Stomach (tissue), 9 donors: ENCODE results near the gene MPP4. TPM values are rescaled to one million over a fixed set of nuclear protein-coding genes. Genes with fewer than 3 reads are reported as not detected.

ENCODE experiments used
- DNase-seq, 2 donors: peaks; one replicate each; pipeline versions ENCODE4 v3.0.0 to v3.0.0-alpha.2; 2013 to 2019
- H3K27ac ChIP-seq, 5 donors: fragments of 200-600 bp in 4 of 5; sonication (generic) in 4 of 5; one replicate each; pipeline ENCODE4 v1.5.1; 2013 to 2019; ENCODE audit warnings: mild to moderate bottlenecking in 1 of 5, moderate library complexity in 1 of 5
- H3K27me3 ChIP-seq, 3 donors: fragments of 200-600 bp; sonication (generic); one replicate each; pipeline ENCODE4 v1.5.1; 2017 to 2019; ENCODE audit warnings: mixed run types in 1 of 3
- H3K36me3 ChIP-seq, 4 donors: fragments of 200-600 bp; sonication (generic); 1 replicate in 3 of 4; 2 replicates in 1 of 4; pipeline ENCODE4 v1.5.1; 2016 to 2019
- H3K4me1 ChIP-seq, 4 donors: fragments of 200-600 bp; sonication (generic); one replicate each; pipeline ENCODE4 v1.5.1; 2016 to 2019
- H3K4me3 ChIP-seq, 4 donors: fragments of 200-600 bp; sonication (generic) in 3 of 4; one replicate each; pipeline ENCODE4 v1.5.1; 2016 to 2019; ENCODE audit warnings: mild to moderate bottlenecking in 1 of 4
- H3K9me3 ChIP-seq, 4 donors: fragments of 200-600 bp; sonication (generic); one replicate each; pipeline ENCODE4 v1.5.1; 2016 to 2019
- CTCF ChIP-seq, 7 experiments: fragments of 450-650 bp in 4 of 7; fragments of 200-600 bp in 3 of 7; sonication (generic) in 3 of 7; IDR thresholded peaks; one replicate each; pipeline ENCODE4 v1.5.1; 2016 to 2019; ENCODE audit warnings: antibody characterized with exemption in 7 of 7, control low read depth in 2 of 7, mild to moderate bottlenecking in 1 of 7
- EP300 ChIP-seq: sonication (generic); formaldehyde crosslinking; IDR thresholded peaks from one replicate; pipeline ENCODE4 v1.6.1; 2017; ENCODE audit warnings: antibody characterized with exemption
- POLR2A ChIP-seq, 4 donors: fragments of 450-650 bp; IDR thresholded peaks; one replicate each; pipeline ENCODE4 v1.6.1; 2016; ENCODE audit warnings: antibody characterized with exemption in 4 of 4, control low read depth in 2 of 4, mild to moderate bottlenecking in 1 of 4, moderate library complexity in 1 of 4
- POLR2AphosphoS5 ChIP-seq, 3 donors: sonication (generic); formaldehyde crosslinking; IDR thresholded peaks; one replicate each; pipeline ENCODE4 v1.6.1; 2016; ENCODE audit warnings: antibody characterized with exemption in 3 of 3
- whole genome bisulfite sequencing, 5 donors: extraction: QIAGEN DNeasy Blood & Tissue Kit in 3 of 5; methylation state at CpG; one replicate each; pipeline versions ENCODE4 v1.1.5 to v1.1.7; 2013 to 2018; 5-methylcytosine and 5-hydroxymethylcytosine counted together
- intact Hi-C: fragments of 100-400 bp; cut with DNase I; formaldehyde crosslinking; loops from one replicate; pipeline ENCODE4 v1.15.1; 2023; ENCODE audit warnings: low total_unique reads
- polyA plus RNA-seq, 3 donors: library from polyadenylated mRNA; stranded (reverse); fragments of 200-250 nt; gene quantifications; one replicate each; pipeline ENCODE4 v1.2.3, GENCODE V29; 2013
- total RNA-seq, 5 donors: library from RNA; depleted of rRNA; stranded (reverse); fragments of >200 nt; gene quantifications; one replicate each; pipeline versions ENCODE4 v1.1.0 to v1.2.3, GENCODE V29; 2014 to 2016
- donor health status: healthy with polysubstance abuse.
- donor health status: Bipolar disorder and iron deficiency.
- donor health status: healthy.

MPP4 gene
- total and polyA plus RNA-seq, 8 donors: 0.46 to 0.73 TPM; not detected in 6

- no peak for DNase-seq
- Histone ChIP-seq H3K4me3 (no peak overlapping the region), H3K27me3 (no peaks in the 10 kb centered on the region), H3K4me1 (no peaks in the 10 kb centered on the region), H3K9me3 (peaks cover 0 to 7% (median 0%) of the 10 kb centered on the region in 4 donors), H3K36me3 (no peaks in the 10 kb centered on the region), H3K27ac (no peak overlapping the region)
- TF ChIP-seq POLR2A (IDR thresholded peaks at IDR 0.05) (no peak), POLR2AphosphoS5 (IDR thresholded peaks at IDR 0.05) (no peak)
- 39 to 71% (median 57%) methylated on average over 3 of the region's 3 CpGs for WGBS, 5 donors
- intact Hi-C loops: no loop called here
Measured at GRCh38 chr2:201668402-201668910, 30.0 kb downstream of the MPP4 start.

- no peak overlapping the region for H3K4me3 ChIP-seq
- no peak for DNase-seq
- no peak overlapping the region for H3K27ac ChIP-seq
- TF ChIP-seq CTCF (IDR thresholded peaks at IDR 0.05) (no peak), POLR2AphosphoS5 (IDR thresholded peaks at IDR 0.05) (no peak), EP300 (no peak), POLR2A (IDR thresholded peaks at IDR 0.05) (no peak)
- intact Hi-C loops: no loop called here
- H3K9me3 ChIP-seq: no peaks in the 10 kb centered on the region
- 70 to 77% (median 73%) methylated on average over 8 of the region's 8 CpGs for WGBS, 5 donors
- no peaks in the 10 kb centered on the region for H3K4me1 ChIP-seq
- H3K27me3 ChIP-seq: no peaks in the 10 kb centered on the region
- H3K36me3 ChIP-seq: no peaks in the 10 kb centered on the region
Measured at GRCh38 chr2:201664334-201664733, 34.1 kb downstream of the MPP4 start.

DNA sequence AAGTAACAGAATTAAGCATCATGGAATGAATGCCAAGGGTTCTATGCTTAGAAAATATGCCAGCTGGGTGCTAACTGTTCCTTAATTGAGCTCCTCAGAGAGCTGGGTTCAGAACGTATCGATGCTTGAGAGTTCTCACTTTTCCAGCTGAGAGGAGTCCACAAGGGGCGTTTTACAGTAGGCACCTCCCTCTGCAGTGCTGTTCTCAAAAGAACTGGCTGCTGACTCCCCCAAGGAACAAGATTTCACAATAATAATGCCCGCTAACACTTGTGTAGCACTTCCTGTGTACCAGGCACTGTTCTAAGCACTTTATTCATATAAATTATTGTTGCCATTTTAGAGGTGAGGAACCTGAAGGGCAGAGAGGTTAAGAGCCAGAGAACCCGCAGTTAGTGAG is 37.1 kb downstream of the MPP4 start:
- Histone ChIP-seq H3K9me3 (no peaks in the 10 kb centered on the region), H3K27me3 (no peaks in the 10 kb centered on the region), H3K4me3 (no peak overlapping the region), H3K27ac (no peak overlapping the region), H3K4me1 (no peaks in the 10 kb centered on the region), H3K36me3 (no peaks in the 10 kb centered on the region)
- TF ChIP-seq POLR2A (IDR thresholded peaks at IDR 0.05): no peak
- no peak for TF ChIP-seq EP300
- no peak for TF ChIP-seq CTCF (IDR thresholded peaks at IDR 0.05)
- no peak for TF ChIP-seq POLR2AphosphoS5 (IDR thresholded peaks at IDR 0.05)
- 45 to 63% (median 54%) methylated on average over 5 of the region's 5 CpGs for WGBS, 5 donors
- DNase-seq: no peak
- intact Hi-C loops: no loop called here

- H3K4me1 ChIP-seq: no peaks in the 10 kb centered on the region
- no peaks in the 10 kb centered on the region for H3K27me3 ChIP-seq
- H3K36me3 ChIP-seq: no peaks in the 10 kb centered on the region
- 58 to 76% (median 69%) methylated on average over 5 of the region's 5 CpGs for WGBS, 5 donors
- no peaks in the 10 kb centered on the region for H3K9me3 ChIP-seq
- H3K27ac ChIP-seq: no peak overlapping the region
- H3K4me3 ChIP-seq: no peak overlapping the region
- intact Hi-C loops: no loop called here
- no peak for TF ChIP-seq EP300
- no peak for TF ChIP-seq CTCF (IDR thresholded peaks at IDR 0.05)
- DNase-seq: no peak
Measured at GRCh38 chr2:201660293-201660895, 38.0 kb downstream of the MPP4 start.

DNA sequence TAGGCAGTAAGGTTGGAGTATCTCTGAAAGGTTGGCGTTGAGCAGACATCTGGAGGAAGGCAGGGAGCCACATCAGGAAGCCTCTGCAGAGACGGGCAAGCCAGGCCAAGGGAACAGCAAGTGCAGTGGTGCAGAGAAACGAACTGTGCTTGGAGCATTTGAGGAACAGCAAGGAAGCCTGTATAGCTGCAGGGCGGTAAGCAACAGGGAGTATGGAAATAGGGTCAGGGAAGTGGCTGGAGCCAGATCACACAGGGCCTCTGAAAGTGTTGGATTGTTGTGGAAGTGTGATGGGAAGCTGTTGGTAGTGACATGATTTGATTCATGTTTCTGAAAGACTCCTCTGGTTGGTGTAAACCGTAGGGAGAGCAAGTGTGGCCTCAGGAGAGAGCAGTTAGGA is 41.7 kb downstream of the MPP4 start:
- 71 to 78% (median 72%) methylated on average over 5 of the region's 5 CpGs for WGBS, 5 donors
- H3K9me3 ChIP-seq: no peaks in the 10 kb centered on the region
- TF ChIP-seq POLR2AphosphoS5 (IDR thresholded peaks at IDR 0.05) (no peak), CTCF (IDR thresholded peaks at IDR 0.05) (no peak), POLR2A (IDR thresholded peaks at IDR 0.05) (no peak), EP300 (no peak)
- no peak for DNase-seq
- no peaks in the 10 kb centered on the region for H3K4me1 ChIP-seq
- H3K27me3 ChIP-seq: no peaks in the 10 kb centered on the region
- no peak overlapping the region for H3K4me3 ChIP-seq
- H3K27ac ChIP-seq: no peak overlapping the region
- H3K36me3 ChIP-seq: no peaks in the 10 kb centered on the region
- intact Hi-C loops: no loop called here
